B cell (primary cell): ENCODE results near the gene NR5A2. TPM values are rescaled to one million over a fixed set of nuclear protein-coding genes. Genes with fewer than 3 reads are reported as not detected.

Experiments used
- ATAC-seq: fragments of 200-7000 bp; cut with Tn5 transposase; one replicate; pipeline ENCODE4 v1.10.0; 2021; ENCODE audit warnings: low read depth, mild to moderate bottlenecking, moderate number of reproducible peaks, moderate library complexity
- CTCF ChIA-PET: fragments of 350-600 bp; sonication (Branson Sonifier 250); formaldehyde crosslinking; loops from one replicate; lab custom pipeline; 2021; ENCODE audit warnings: antibody characterized with exemption, inconsistent platforms; lab: Charles Lee
- POLR2A ChIA-PET: fragments of 350-600 bp; sonication (Branson Sonifier 250); formaldehyde crosslinking; loops from one replicate; lab custom pipeline; 2021; ENCODE audit warnings: antibody characterized with exemption; lab: Charles Lee
- DNase-seq: peaks from one replicate; pipeline ENCODE4 v3.0.0; 2013
- H2AFZ ChIP-seq: 2 replicates; pipeline ENCODE4 v1.6.1; 2012; ENCODE audit warnings: mild to moderate bottlenecking, low read depth, low read length; ENCODE audit not compliant: insufficient read depth, poor library complexity, severe bottlenecking
- H3K27ac ChIP-seq, 2 donors: 1 replicate in 1 of 2; 2 replicates in 1 of 2; pipeline ENCODE4 v1.5.1; 2012 to 2013; ENCODE audit warnings: low read length in 2 of 2, mild to moderate bottlenecking in 2 of 2, moderate library complexity in 1 of 2
- H3K27me3 ChIP-seq, 4 experiments: fragments of 200-600 bp in 1 of 4; sonication (generic) in 1 of 4; replicated peaks in 1 of 4; 1 replicate in 2 of 4; 2 replicates in 2 of 4; pipeline versions ENCODE4 v1.6.1 to v1.7.0; 2013 to 2016; ENCODE audit warnings: low read length in 3 of 4, mild to moderate bottlenecking in 2 of 4, mixed read lengths in 1 of 4, moderate library complexity in 1 of 4; ENCODE audit not compliant: insufficient read depth in 4 of 4, control insufficient read depth in 3 of 4; ENCODE audit errors: control extremely low read depth in 1 of 4
- H3K36me3 ChIP-seq, 2 experiments: replicated peaks in 1 of 2; 1 replicate in 1 of 2; 2 replicates in 1 of 2; pipeline versions ENCODE4 v1.6.1 to v1.7.1; 2013; ENCODE audit warnings: low read length in 1 of 2; ENCODE audit not compliant: insufficient read depth in 2 of 2, control insufficient read depth in 1 of 2; ENCODE audit errors: control extremely low read depth in 1 of 2, extremely low read depth in 1 of 2
- H3K4me1 ChIP-seq, 2 donors: fragments of 200-600 bp in 1 of 2; sonication (generic) in 1 of 2; 1 replicate in 1 of 2; 2 replicates in 1 of 2; pipeline versions ENCODE4 v1.5.1 to v1.6.1; 2013 to 2017; ENCODE audit warnings: low read length in 2 of 2; ENCODE audit not compliant: control insufficient read depth in 2 of 2, insufficient read depth in 2 of 2
- H3K4me2 ChIP-seq: replicated peaks from 2 replicates; pipeline ENCODE3; 2012; ENCODE audit warnings: mild to moderate bottlenecking, low read depth, low read length; ENCODE audit not compliant: poor library complexity, severe bottlenecking
- H3K4me3 ChIP-seq, 5 experiments: fragments of 200-600 bp in 1 of 5; sonication (generic) in 1 of 5; 1 replicate in 3 of 5; 2 replicates in 2 of 5; pipeline versions ENCODE4 v1.5.1 to v1.7.0; 2011 to 2016; ENCODE audit warnings: low read length in 4 of 5, mild to moderate bottlenecking in 4 of 5, low read depth in 2 of 5, control low read depth in 1 of 5, moderate library complexity in 1 of 5; ENCODE audit not compliant: insufficient read depth in 1 of 5; ENCODE audit errors: control extremely low read depth in 1 of 5, extremely low read depth in 1 of 5
- H3K79me2 ChIP-seq: fragments of 200-600 bp; sonication (generic); one replicate; pipeline ENCODE4 v1.6.0; 2016; ENCODE audit warnings: low read length; ENCODE audit not compliant: control insufficient read depth, insufficient read depth
- H3K9ac ChIP-seq: fragments of 200-600 bp; sonication (generic); 2 replicates; pipeline ENCODE4 v1.6.1; 2017; ENCODE audit warnings: mild to moderate bottlenecking, low read length, moderate library complexity
- H3K9me3 ChIP-seq, 3 donors: one replicate each; pipeline versions ENCODE4 v1.6.1 to v1.7.1; 2013; ENCODE audit warnings: low read length in 2 of 3; ENCODE audit not compliant: control insufficient read depth in 2 of 3, insufficient read depth in 1 of 3; ENCODE audit errors: control extremely low read depth in 1 of 3
- H4K20me1 ChIP-seq: 2 replicates; pipeline ENCODE4 v1.6.0; 2012; ENCODE audit warnings: mild to moderate bottlenecking, low read length; ENCODE audit not compliant: insufficient read depth, control insufficient read depth, poor library complexity, severe bottlenecking
- H3K27ac Mint-ChIP-seq: one replicate; pipeline ENCODE4 v1.8.0; 2021; ENCODE audit warnings: mixed read lengths
- H3K27me3 Mint-ChIP-seq: one replicate; pipeline ENCODE4 v1.8.0; 2021; ENCODE audit warnings: mixed read lengths
- H3K4me1 Mint-ChIP-seq: one replicate; pipeline ENCODE4 v1.8.0; 2021; ENCODE audit warnings: mixed read lengths
- H3K4me3 Mint-ChIP-seq: one replicate; pipeline ENCODE4 v1.8.0; 2021; ENCODE audit warnings: mixed read lengths
- H3K9me3 Mint-ChIP-seq: one replicate; pipeline ENCODE4 v1.8.0; 2022; ENCODE audit warnings: mixed read lengths; ENCODE audit not compliant: insufficient read depth
- EZH2 ChIP-seq: IDR thresholded peaks from 2 replicates; pipeline ENCODE4 v1.6.1; 2012; ENCODE audit warnings: borderline replicate concordance, low read depth, mild to moderate bottlenecking, moderate library complexity, low read length; ENCODE audit not compliant: insufficient read depth, poor library complexity, severe bottlenecking
- WGBS: methylation state at CpG from one replicate; pipeline ENCODE4 v1.1.5; 2013; ENCODE audit warnings: missing lambda C conversion rate; ENCODE audit not compliant: insufficient coverage; 5-methylcytosine and 5-hydroxymethylcytosine counted together
- intact Hi-C: fragments of 100-400 bp; cut with micrococcal nuclease; formaldehyde crosslinking; loops from one replicate; pipeline ENCODE4 v1.10.0; 2022
- polyA plus RNA-seq: library from polyadenylated mRNA; depleted of rRNA; stranded (reverse); fragments of >200 nt; gene quantifications from 2 replicates; pipeline ENCODE4 v1.2.3, GENCODE V29; 2012
- total RNA-seq, 2 donors: library from RNA; stranded (reverse); fragments of 120-200 nt in 1 of 2; gene quantifications; 1 replicate in 1 of 2; 2 replicates in 1 of 2; pipeline versions ENCODE4 v1.2.3 to v1.2.4, GENCODE V29; 2013 to 2022
- TF ChIP-seq, protein P1 (sequence below): fragments of 200-600 bp; IDR thresholded peaks from one replicate; pipeline ENCODE4 v1.8.0; 2022; ENCODE audit warnings: antibody characterized with exemption, mild to moderate bottlenecking

Gene NR5A2
- total and polyA plus RNA-seq, 2 donors (not counting 1 experiment from before 2014, with no cell fraction given): 0.07 TPM; not detected in 1

DNA sequence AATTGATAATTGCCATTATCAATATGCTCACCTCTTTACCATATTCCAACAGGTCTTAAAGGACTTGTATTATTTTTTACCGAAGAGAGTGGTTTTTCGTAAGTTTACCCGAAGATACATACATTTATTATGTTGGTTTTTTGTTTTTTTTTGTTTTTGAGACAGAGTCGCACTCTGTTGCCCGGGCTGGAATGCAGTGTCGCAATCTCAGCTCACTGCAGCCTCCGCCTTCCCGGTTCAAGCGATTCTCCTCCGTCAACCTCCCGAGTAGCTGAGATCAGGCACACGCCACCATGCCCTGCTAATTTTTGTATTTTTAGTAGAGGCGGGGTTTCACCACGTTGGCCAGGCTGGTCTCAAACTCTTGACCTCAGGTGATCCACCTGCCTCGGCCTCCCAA, 30.8 kb downstream of the NR5A2 start:
- intact Hi-C loops: no loop called here
- CTCF ChIA-PET: no interaction called here

DNA sequence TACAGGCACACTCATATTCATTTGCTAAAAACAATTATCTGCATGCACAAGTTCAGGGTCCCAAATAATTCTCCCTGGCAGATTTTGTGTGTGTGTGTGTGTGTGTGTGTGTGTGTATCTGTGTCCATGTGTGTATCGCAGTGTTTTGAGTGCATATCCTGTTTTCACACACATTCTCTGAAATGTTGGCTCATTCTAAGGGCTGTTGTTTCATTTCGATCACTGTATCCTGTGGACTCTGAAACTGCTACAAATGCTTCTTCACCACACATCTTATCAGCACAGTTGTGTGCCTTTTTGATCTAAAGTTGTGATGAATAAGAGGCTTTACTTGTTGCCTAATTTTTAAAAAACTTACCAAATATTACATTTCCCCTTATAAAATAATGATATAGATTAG, 34.6 kb downstream of the NR5A2 start:
- Histone ChIP-seq H2AFZ (no peak overlapping the region), H3K4me3 (no peak overlapping the region), H3K9me3 (no peaks in the 10 kb centered on the region), H3K9ac (no peak overlapping the region), H3K27ac (no peak overlapping the region), H3K36me3 (no peaks in the 10 kb centered on the region), H3K4me1 (no peaks in the 10 kb centered on the region), H3K27me3 (peaks cover 0 to 18% (median 5%) of the 10 kb centered on the region in 4 experiments), H3K4me2 (no peak overlapping the region), H3K79me2 (no peaks in the 10 kb centered on the region), H4K20me1 (no peaks in the 10 kb centered on the region)
- Mint-ChIP-seq H3K27me3 (peaks cover 44% of the 10 kb centered on the region), H3K4me3 (no peak overlapping the region), H3K27ac (no peak overlapping the region), H3K4me1 (no peaks in the 10 kb centered on the region), H3K9me3 (no peaks in the 10 kb centered on the region)
- TF ChIP-seq EZH2: no peak
- TF ChIP-seq, protein P1, sequence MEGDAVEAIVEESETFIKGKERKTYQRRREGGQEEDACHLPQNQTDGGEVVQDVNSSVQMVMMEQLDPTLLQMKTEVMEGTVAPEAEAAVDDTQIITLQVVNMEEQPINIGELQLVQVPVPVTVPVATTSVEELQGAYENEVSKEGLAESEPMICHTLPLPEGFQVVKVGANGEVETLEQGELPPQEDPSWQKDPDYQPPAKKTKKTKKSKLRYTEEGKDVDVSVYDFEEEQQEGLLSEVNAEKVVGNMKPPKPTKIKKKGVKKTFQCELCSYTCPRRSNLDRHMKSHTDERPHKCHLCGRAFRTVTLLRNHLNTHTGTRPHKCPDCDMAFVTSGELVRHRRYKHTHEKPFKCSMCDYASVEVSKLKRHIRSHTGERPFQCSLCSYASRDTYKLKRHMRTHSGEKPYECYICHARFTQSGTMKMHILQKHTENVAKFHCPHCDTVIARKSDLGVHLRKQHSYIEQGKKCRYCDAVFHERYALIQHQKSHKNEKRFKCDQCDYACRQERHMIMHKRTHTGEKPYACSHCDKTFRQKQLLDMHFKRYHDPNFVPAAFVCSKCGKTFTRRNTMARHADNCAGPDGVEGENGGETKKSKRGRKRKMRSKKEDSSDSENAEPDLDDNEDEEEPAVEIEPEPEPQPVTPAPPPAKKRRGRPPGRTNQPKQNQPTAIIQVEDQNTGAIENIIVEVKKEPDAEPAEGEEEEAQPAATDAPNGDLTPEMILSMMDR: no peak
- intact Hi-C loops: no loop called here
- DNase-seq (no peak), ATAC-seq (no peak)
- no CpG with 5 or more reads among the region's 2 CpGs for WGBS
- POLR2A ChIA-PET: no interaction called here
- CTCF ChIA-PET: interaction anchor here (0.7 kb wide), 1 partner anchor 244 kb away, joined by 3 read pairs; no protein-coding TSS in a partner anchor

More for the DNA sequence above, 30.8 kb downstream of the NR5A2 start:
- no peak overlapping the region for H3K4me3 ChIP-seq
- H3K79me2 ChIP-seq: no peaks in the 10 kb centered on the region
- DNase-seq (no peak), ATAC-seq (no peak)
- H3K9me3 Mint-ChIP-seq: no peaks in the 10 kb centered on the region
- no peak overlapping the region for H3K27ac Mint-ChIP-seq
- POLR2A ChIA-PET: no interaction called here
- H3K27me3 Mint-ChIP-seq: peaks cover 47% of the 10 kb centered on the region
- no peaks in the 10 kb centered on the region for H4K20me1 ChIP-seq
- no peak for TF ChIP-seq EZH2
- TF ChIP-seq, protein P1: no peak
- peaks cover 0 to 13% (median 4%) of the 10 kb centered on the region in 4 experiments for H3K27me3 ChIP-seq
- no peaks in the 10 kb centered on the region for H3K36me3 ChIP-seq
- no peak overlapping the region for H2AFZ ChIP-seq
- no peak overlapping the region for H3K27ac ChIP-seq
- H3K9ac ChIP-seq: no peak overlapping the region
- H3K4me1 Mint-ChIP-seq: no peaks in the 10 kb centered on the region
- no peaks in the 10 kb centered on the region for H3K4me1 ChIP-seq
- no peaks in the 10 kb centered on the region for H3K9me3 ChIP-seq
- no peak overlapping the region for H3K4me3 Mint-ChIP-seq
- H3K4me2 ChIP-seq: no peak overlapping the region
- WGBS: 98% methylated on average over 10 of the region's 15 CpGs
